PC-9 (cell line): ENCODE data around the gene GPR157.

Experiments used
- EZH2 ChIP-seq: fragments of 200-600 bp; sonication (generic); IDR thresholded peaks from 2 replicates; pipeline ENCODE4 v1.8.0; 2017; ENCODE audit warnings: antibody characterized with exemption, low read depth
- TF ChIP-seq, protein P1 (sequence below): fragments of 200-600 bp; sonication (generic); conservative IDR thresholded peaks from 2 replicates; pipeline ENCODE4 v1.6.1; 2017; ENCODE audit warnings: mixed run types, antibody characterized with exemption, mild to moderate bottlenecking, moderate library complexity

DNA sequence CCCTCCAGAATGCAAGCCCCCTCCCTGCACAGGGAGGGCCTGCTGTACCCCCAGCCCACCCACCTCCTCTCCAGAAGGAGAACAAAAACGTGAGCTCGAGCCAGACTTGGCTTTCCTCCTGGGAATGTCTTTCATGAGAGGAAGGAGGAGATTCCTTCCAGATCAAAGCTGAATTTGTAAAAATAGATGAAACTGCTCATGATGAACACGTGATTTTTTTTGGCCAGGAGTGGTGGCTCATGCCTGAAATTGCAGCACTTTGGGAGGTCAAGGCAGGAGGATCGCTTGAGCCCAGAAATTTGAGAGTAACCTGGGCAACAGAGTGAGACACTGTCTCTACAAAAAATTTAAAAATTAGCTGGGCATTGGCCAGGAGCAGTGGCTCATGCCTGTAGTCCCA, 21.8 kb downstream of the GPR157 start:
- TF ChIP-seq, protein P1, sequence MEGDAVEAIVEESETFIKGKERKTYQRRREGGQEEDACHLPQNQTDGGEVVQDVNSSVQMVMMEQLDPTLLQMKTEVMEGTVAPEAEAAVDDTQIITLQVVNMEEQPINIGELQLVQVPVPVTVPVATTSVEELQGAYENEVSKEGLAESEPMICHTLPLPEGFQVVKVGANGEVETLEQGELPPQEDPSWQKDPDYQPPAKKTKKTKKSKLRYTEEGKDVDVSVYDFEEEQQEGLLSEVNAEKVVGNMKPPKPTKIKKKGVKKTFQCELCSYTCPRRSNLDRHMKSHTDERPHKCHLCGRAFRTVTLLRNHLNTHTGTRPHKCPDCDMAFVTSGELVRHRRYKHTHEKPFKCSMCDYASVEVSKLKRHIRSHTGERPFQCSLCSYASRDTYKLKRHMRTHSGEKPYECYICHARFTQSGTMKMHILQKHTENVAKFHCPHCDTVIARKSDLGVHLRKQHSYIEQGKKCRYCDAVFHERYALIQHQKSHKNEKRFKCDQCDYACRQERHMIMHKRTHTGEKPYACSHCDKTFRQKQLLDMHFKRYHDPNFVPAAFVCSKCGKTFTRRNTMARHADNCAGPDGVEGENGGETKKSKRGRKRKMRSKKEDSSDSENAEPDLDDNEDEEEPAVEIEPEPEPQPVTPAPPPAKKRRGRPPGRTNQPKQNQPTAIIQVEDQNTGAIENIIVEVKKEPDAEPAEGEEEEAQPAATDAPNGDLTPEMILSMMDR, result no peak
- no peak for TF ChIP-seq EZH2
